CD4-positive, alpha-beta T cell treated with Interleukin-1 beta for 1 hour (primary cell): ENCODE data around the gene SAP30BP.

Experiments
- DNase-seq, 2 donors: peaks; one replicate each; pipeline ENCODE4 v3.0.0-alpha.2; 2020 to 2022

Gene SAP30BP

GRCh38 chr17:75743625-75744206, 76.6 kb downstream of the SAP30BP start:
- no peak for DNase-seq

- no peak for DNase-seq
Measured at GRCh38 chr17:75748706-75749105, 81.6 kb downstream of the SAP30BP start.

GRCh38 chr17:75749545-75750389, 82.6 kb downstream of the SAP30BP start:
- peak; percentile 86 to 87 for DNase-seq

- no peak for DNase-seq
Measured at GRCh38 chr17:75750661-75751423, 83.7 kb downstream of the SAP30BP start.

- no peak for DNase-seq
Measured at GRCh38 chr17:75751676-75752404, 84.7 kb downstream of the SAP30BP start.

GRCh38 chr17:75752405-75752709, 85.2 kb downstream of the SAP30BP start:
- DNase-seq = no peak

- DNase-seq = no peak
Measured at GRCh38 chr17:75752802-75753513, 85.8 kb downstream of the SAP30BP start.

- peak; percentile 76 to 80 for DNase-seq
Measured at GRCh38 chr17:75753514-75754377, 86.6 kb downstream of the SAP30BP start.

GRCh38 chr17:75754378-75755204, 87.5 kb downstream of the SAP30BP start:
- DNase-seq = no peak

GRCh38 chr17:75755205-75755901, 88.2 kb downstream of the SAP30BP start:
- DNase-seq = no peak

- no peak for DNase-seq
Measured at GRCh38 chr17:75755990-75756389, 88.9 kb downstream of the SAP30BP start.

- no peak for DNase-seq
Measured at GRCh38 chr17:75756451-75757085, 89.4 kb downstream of the SAP30BP start.

GRCh38 chr17:75757086-75757681, 90.0 kb downstream of the SAP30BP start:
- no peak for DNase-seq
